Endodermal cell (in vitro differentiated cells): ENCODE results near the gene CDH23. TPM values are rescaled to one million over a fixed set of nuclear protein-coding genes. Genes with fewer than 3 reads are reported as not detected.

Experiments used
- DNase-seq: peaks from one replicate; pipeline ENCODE4 v3.0.0-alpha.2; 2017
- H3K27ac ChIP-seq: 2 replicates; pipeline ENCODE4 v1.5.1; 2013; ENCODE audit warnings: mild to moderate bottlenecking, low read depth, low read length, moderate library complexity
- H3K27me3 ChIP-seq: 2 replicates; pipeline ENCODE4 v1.6.1; 2013; ENCODE audit warnings: mild to moderate bottlenecking, low read length, moderate library complexity; ENCODE audit not compliant: insufficient read depth, control insufficient read depth, poor library complexity, severe bottlenecking
- H3K36me3 ChIP-seq: 2 replicates; pipeline ENCODE4 v1.7.0; 2013; ENCODE audit warnings: mild to moderate bottlenecking, low read length, moderate library complexity; ENCODE audit not compliant: control insufficient read depth, insufficient read depth
- H3K4me1 ChIP-seq: one replicate; pipeline ENCODE4 v1.7.0; 2013; ENCODE audit warnings: low read length; ENCODE audit not compliant: control insufficient read depth, insufficient read depth
- H3K4me3 ChIP-seq: 2 replicates; pipeline ENCODE4 v1.5.1; 2013; ENCODE audit warnings: mild to moderate bottlenecking, low read length, moderate library complexity
- H3K9ac ChIP-seq: 2 replicates; pipeline ENCODE4 v1.6.1; 2013; ENCODE audit warnings: mild to moderate bottlenecking, low read length, moderate library complexity; ENCODE audit not compliant: poor library complexity, severe bottlenecking; ENCODE audit errors: extremely low read depth
- H3K9me3 ChIP-seq: 2 replicates; pipeline ENCODE4 v1.6.1; 2013; ENCODE audit warnings: mild to moderate bottlenecking, low read length, moderate library complexity; ENCODE audit not compliant: control insufficient read depth
- H3K27ac Mint-ChIP-seq: 2 replicates; pipeline ENCODE4 v1.8.0; 2020; ENCODE audit warnings: mixed read lengths
- H3K27me3 Mint-ChIP-seq: 2 replicates; pipeline ENCODE4 v1.8.0; 2021; ENCODE audit warnings: mild to moderate bottlenecking, mixed read lengths; ENCODE audit not compliant: insufficient read depth
- H3K36me3 Mint-ChIP-seq: 2 replicates; pipeline ENCODE4 v1.8.0; 2020; ENCODE audit warnings: low read depth, mixed read lengths
- H3K4me1 Mint-ChIP-seq: 2 replicates; pipeline ENCODE4 v1.8.0; 2020; ENCODE audit warnings: mixed read lengths
- H3K4me3 Mint-ChIP-seq: 2 replicates; pipeline ENCODE4 v1.8.0; 2020; ENCODE audit warnings: mild to moderate bottlenecking, moderate library complexity, mixed read lengths
- H3K9me3 Mint-ChIP-seq: 2 replicates; pipeline ENCODE4 v1.8.0; 2020; ENCODE audit warnings: mild to moderate bottlenecking, mixed read lengths
- WGBS, 2 experiments: methylation state at CpG; one replicate each; pipeline versions ENCODE4 v1.1.5 to v1.1.7; 2013; ENCODE audit warnings: missing lambda C conversion rate in 2 of 2, mixed read lengths in 1 of 2; ENCODE audit not compliant: insufficient coverage in 1 of 2, insufficient read length in 1 of 2; 5-methylcytosine and 5-hydroxymethylcytosine counted together
- total RNA-seq, 2 donors: library from RNA; stranded (reverse); fragmentation: NEBNext Ultra II Directional in 1 of 2; extraction: Animal tissue kit (Norgen Biotek cat#: 25700) in 1 of 2; gene quantifications; 2 replicates in 1 of 2; 3 replicates in 1 of 2; pipeline ENCODE4 v1.2.1, GENCODE V29; 2021
- TF ChIP-seq, protein P1 (sequence below): fragments of 200-600 bp; sonication (generic); conservative IDR thresholded peaks from 2 replicates; pipeline ENCODE4 v1.5.0; 2021; ENCODE audit warnings: antibody characterized with exemption, mild to moderate bottlenecking

CDH23 gene
- total RNA-seq, 2 donors from 2014 or later = 2.1 to 4.2 TPM

DNA sequence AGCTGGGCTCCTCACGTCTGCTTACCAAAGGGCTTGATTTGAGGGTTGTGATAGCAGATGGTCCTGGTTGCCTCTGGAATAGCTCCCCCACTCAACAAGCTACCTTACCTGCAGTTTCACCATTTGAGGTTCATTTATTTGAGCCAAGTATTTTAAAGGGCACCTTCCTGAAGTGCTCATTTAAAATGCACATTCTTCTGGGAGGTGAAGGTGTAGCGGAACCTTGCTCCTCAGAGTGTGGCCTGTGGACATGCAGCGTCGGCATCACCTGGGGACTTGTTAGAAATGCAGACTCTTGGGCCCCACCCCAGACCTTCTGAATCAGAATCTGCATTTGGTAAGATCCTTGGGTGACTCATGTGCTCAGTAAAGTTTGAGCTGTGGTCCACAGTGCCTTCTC, 2.3 kb downstream of the CDH23 start:
- Mint-ChIP-seq H3K27ac (no peak overlapping the region), H3K27me3 (peaks cover 61% of the 10 kb centered on the region), H3K4me1 (peaks cover 5% of the 10 kb centered on the region), H3K36me3 (no peaks in the 10 kb centered on the region), H3K9me3 (no peaks in the 10 kb centered on the region), H3K4me3 (no peak overlapping the region)
- H3K9ac ChIP-seq = no peak overlapping the region
- no peak overlapping the region for H3K4me3 ChIP-seq
- H3K9me3 ChIP-seq = no peaks in the 10 kb centered on the region
- peaks cover 46% of the 10 kb centered on the region for H3K27me3 ChIP-seq
- DNase-seq = peak; percentile 52
- peaks cover 7% of the 10 kb centered on the region for H3K4me1 ChIP-seq
- no peaks in the 10 kb centered on the region for H3K36me3 ChIP-seq
- TF ChIP-seq, protein P1, sequence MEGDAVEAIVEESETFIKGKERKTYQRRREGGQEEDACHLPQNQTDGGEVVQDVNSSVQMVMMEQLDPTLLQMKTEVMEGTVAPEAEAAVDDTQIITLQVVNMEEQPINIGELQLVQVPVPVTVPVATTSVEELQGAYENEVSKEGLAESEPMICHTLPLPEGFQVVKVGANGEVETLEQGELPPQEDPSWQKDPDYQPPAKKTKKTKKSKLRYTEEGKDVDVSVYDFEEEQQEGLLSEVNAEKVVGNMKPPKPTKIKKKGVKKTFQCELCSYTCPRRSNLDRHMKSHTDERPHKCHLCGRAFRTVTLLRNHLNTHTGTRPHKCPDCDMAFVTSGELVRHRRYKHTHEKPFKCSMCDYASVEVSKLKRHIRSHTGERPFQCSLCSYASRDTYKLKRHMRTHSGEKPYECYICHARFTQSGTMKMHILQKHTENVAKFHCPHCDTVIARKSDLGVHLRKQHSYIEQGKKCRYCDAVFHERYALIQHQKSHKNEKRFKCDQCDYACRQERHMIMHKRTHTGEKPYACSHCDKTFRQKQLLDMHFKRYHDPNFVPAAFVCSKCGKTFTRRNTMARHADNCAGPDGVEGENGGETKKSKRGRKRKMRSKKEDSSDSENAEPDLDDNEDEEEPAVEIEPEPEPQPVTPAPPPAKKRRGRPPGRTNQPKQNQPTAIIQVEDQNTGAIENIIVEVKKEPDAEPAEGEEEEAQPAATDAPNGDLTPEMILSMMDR = no peak
- 73 to 86% methylated on average over 3 to 4 of the region's 4 CpGs for WGBS, 2 experiments
- no peak overlapping the region for H3K27ac ChIP-seq

DNA sequence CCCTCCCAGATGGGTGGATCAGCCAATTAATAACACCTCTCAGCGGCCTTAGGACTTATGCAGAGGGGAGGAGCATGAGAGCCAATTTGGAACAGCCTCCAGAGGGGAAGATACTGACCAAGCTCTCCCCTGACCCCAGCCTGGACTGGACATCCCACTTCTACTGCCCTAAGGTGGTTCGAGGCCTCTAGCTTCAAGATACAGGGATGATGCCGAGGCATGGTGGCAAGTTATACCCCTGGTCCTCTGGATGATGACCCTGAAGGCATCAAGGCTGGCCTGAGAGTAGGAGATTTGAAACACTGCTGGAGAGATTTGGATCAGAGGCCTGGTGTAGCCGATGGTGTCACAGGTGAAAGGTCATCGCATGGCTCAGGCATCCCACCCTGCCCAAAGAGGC, 3.2 kb downstream of the CDH23 start:
- H3K4me1 ChIP-seq = peaks cover 7% of the 10 kb centered on the region
- Mint-ChIP-seq H3K9me3 (no peaks in the 10 kb centered on the region), H3K4me1 (peaks cover 5% of the 10 kb centered on the region), H3K36me3 (no peaks in the 10 kb centered on the region), H3K27ac (no peak overlapping the region), H3K27me3 (peaks cover 56% of the 10 kb centered on the region), H3K4me3 (no peak overlapping the region)
- no peaks in the 10 kb centered on the region for H3K36me3 ChIP-seq
- DNase-seq = peak; percentile 28
- no peak overlapping the region for H3K4me3 ChIP-seq
- 91 to 93% methylated on average over 3 to 5 of the region's 5 CpGs for WGBS, 2 experiments
- no peak overlapping the region for H3K9ac ChIP-seq
- TF ChIP-seq, protein P1 = no peak
- H3K9me3 ChIP-seq = no peaks in the 10 kb centered on the region
- peaks cover 43% of the 10 kb centered on the region for H3K27me3 ChIP-seq
- H3K27ac ChIP-seq = no peak overlapping the region

DNA sequence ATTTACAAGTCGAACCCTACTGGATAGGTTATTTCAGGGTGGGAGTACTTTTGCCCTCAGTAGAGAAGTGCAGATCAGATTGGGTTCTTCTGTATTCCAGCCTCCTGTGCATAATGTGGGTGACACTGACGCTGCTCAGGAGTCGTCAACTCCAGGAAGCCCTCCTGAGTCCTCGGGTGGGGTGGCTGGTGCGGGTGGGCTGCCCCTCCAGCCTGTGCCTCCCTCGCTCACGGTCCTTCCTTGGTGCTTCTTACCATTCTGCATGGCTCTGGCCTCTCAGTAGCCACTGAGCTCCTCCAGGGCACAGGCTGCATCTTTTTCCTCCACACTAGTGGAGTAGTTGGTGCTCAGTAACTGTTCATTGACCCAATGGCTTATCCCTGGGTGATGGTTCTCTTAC, 4.3 kb downstream of the CDH23 start:
- Mint-ChIP-seq H3K27me3 (peaks cover 46% of the 10 kb centered on the region), H3K9me3 (no peaks in the 10 kb centered on the region), H3K4me1 (peaks cover 4% of the 10 kb centered on the region), H3K4me3 (no peak overlapping the region), H3K27ac (no peak overlapping the region), H3K36me3 (no peaks in the 10 kb centered on the region)
- Histone ChIP-seq H3K27ac (no peak overlapping the region), H3K9me3 (no peaks in the 10 kb centered on the region), H3K27me3 (peaks cover 37% of the 10 kb centered on the region), H3K9ac (no peak overlapping the region), H3K4me3 (no peak overlapping the region), H3K36me3 (no peaks in the 10 kb centered on the region), H3K4me1 (peaks cover 7% of the 10 kb centered on the region)
- peak; percentile 24 for DNase-seq
- WGBS, 2 experiments = 92 to 95% methylated on average over 4 to 7 of the region's 7 CpGs
- TF ChIP-seq, protein P1 = no peak
